ENCODE data around the gene ALDH3B2. TPM values are rescaled to one million over a fixed set of nuclear protein-coding genes. Genes with fewer than 3 reads are reported as not detected.

Gene ALDH3B2
- total RNA-seq, 1 donor from 2014 or later = not detected

- H3K36me3 Mint-ChIP-seq (ENCODE audit: low read depth) = no peaks in the 10 kb centered on the region
- H3K4me3 Mint-ChIP-seq = no peak overlapping the region
- TF ChIP-seq CTCF (conservative IDR thresholded peaks at IDR 0.05) = no peak
- no peak overlapping the region for H3K27ac Mint-ChIP-seq (ENCODE audit: unreplicated experiment)
- DNase-seq (ENCODE audit: low read depth, low spot score) = no peak
- H3K9me3 Mint-ChIP-seq = peaks cover 2% of the 10 kb centered on the region
- H3K4me1 Mint-ChIP-seq = no peaks in the 10 kb centered on the region
- H3K27me3 Mint-ChIP-seq (ENCODE audit: low read depth) = peaks cover 31% of the 10 kb centered on the region
Observed at GRCh38 chr11:67675058-67675747, 780 bp upstream of the ALDH3B2 start.

- H3K4me1 Mint-ChIP-seq = no peaks in the 10 kb centered on the region
- no peak for DNase-seq (ENCODE audit: low read depth, low spot score)
- no peak overlapping the region for H3K4me3 Mint-ChIP-seq
- H3K27me3 Mint-ChIP-seq (ENCODE audit: low read depth) = peaks cover 31% of the 10 kb centered on the region
- H3K36me3 Mint-ChIP-seq (ENCODE audit: low read depth) = no peaks in the 10 kb centered on the region
- TF ChIP-seq CTCF (conservative IDR thresholded peaks at IDR 0.05) = no peak
- H3K27ac Mint-ChIP-seq (ENCODE audit: unreplicated experiment) = no peak overlapping the region
- peaks cover 2% of the 10 kb centered on the region for H3K9me3 Mint-ChIP-seq
Observed at GRCh38 chr11:67673902-67674301, 521 bp downstream of the ALDH3B2 start.

GRCh38 chr11:67673358-67673757 is 1.1 kb downstream of the ALDH3B2 start:
- H3K4me3 Mint-ChIP-seq = no peak overlapping the region
- DNase-seq (ENCODE audit: low read depth, low spot score) = no peak
- H3K27ac Mint-ChIP-seq (ENCODE audit: unreplicated experiment) = no peak overlapping the region

GRCh38 chr11:67671211-67671520 is 3.3 kb downstream of the ALDH3B2 start:
- peaks cover 6% of the 10 kb centered on the region for H3K27me3 Mint-ChIP-seq (ENCODE audit: low read depth)
- H3K9me3 Mint-ChIP-seq = no peaks in the 10 kb centered on the region
- H3K4me1 Mint-ChIP-seq = no peaks in the 10 kb centered on the region
- no peak overlapping the region for H3K4me3 Mint-ChIP-seq
- no peak for TF ChIP-seq CTCF (conservative IDR thresholded peaks at IDR 0.05)
- DNase-seq (ENCODE audit: low read depth, low spot score) = no peak
- no peaks in the 10 kb centered on the region for H3K36me3 Mint-ChIP-seq (ENCODE audit: low read depth)
- no peak overlapping the region for H3K27ac Mint-ChIP-seq (ENCODE audit: unreplicated experiment)

More at GRCh38 chr11:67673358-67673757, 1.1 kb downstream of the ALDH3B2 start:
- H3K36me3 Mint-ChIP-seq (ENCODE audit: low read depth) = no peaks in the 10 kb centered on the region
- no peak for TF ChIP-seq CTCF (conservative IDR thresholded peaks at IDR 0.05)
- peaks cover 2% of the 10 kb centered on the region for H3K9me3 Mint-ChIP-seq
- H3K27me3 Mint-ChIP-seq (ENCODE audit: low read depth) = peaks cover 28% of the 10 kb centered on the region
- no peaks in the 10 kb centered on the region for H3K4me1 Mint-ChIP-seq

GRCh38 chr11:67670316-67671210 is 3.9 kb downstream of the ALDH3B2 start:
- H3K27me3 Mint-ChIP-seq (ENCODE audit: low read depth) = peaks cover 1% of the 10 kb centered on the region
- H3K9me3 Mint-ChIP-seq = no peaks in the 10 kb centered on the region
- no peaks in the 10 kb centered on the region for H3K4me1 Mint-ChIP-seq
- no peak overlapping the region for H3K4me3 Mint-ChIP-seq
- H3K36me3 Mint-ChIP-seq (ENCODE audit: low read depth) = no peaks in the 10 kb centered on the region
- H3K27ac Mint-ChIP-seq (ENCODE audit: unreplicated experiment) = no peak overlapping the region
- no peak for TF ChIP-seq CTCF (conservative IDR thresholded peaks at IDR 0.05)
- no peak for DNase-seq (ENCODE audit: low read depth, low spot score)
